HL-60 (cell line): ENCODE measurements around the gene KRTAP10-11.

Experiments
- DNase-seq, 2 experiments: peaks; one replicate each; pipeline ENCODE4 v3.0.0-alpha.2; 2010 to 2020; ENCODE audit warnings: low read depth in 1 of 2, low spot score in 1 of 2
- H3K27ac ChIP-seq: fragments of 250-450 bp; sonication (Bioruptor Pico); replicated peaks from 2 replicates; pipeline ENCODE4 v1.5.1; 2020; ENCODE audit warnings: mild to moderate bottlenecking, moderate library complexity
- H3K27me3 ChIP-seq: fragments of 250-450 bp; sonication (Bioruptor Pico); 2 replicates; pipeline ENCODE4 v1.5.1; 2021; ENCODE audit warnings: mild to moderate bottlenecking, moderate library complexity; ENCODE audit not compliant: insufficient read depth, poor library complexity, severe bottlenecking
- H3K4me3 ChIP-seq: replicated peaks from 2 replicates; pipeline ENCODE4 v1.5.1; 2011; ENCODE audit warnings: mild to moderate bottlenecking, control low read depth, low read length; ENCODE audit not compliant: insufficient read depth
- CTCF ChIP-seq: IDR thresholded peaks from one replicate; pipeline ENCODE4 v1.5.1; 2011; ENCODE audit warnings: low read length, control low read depth, inconsistent platforms; ENCODE audit not compliant: insufficient read depth
- GABPA ChIP-seq: IDR thresholded peaks from 2 replicates; pipeline ENCODE4 v1.6.1; 2012; ENCODE audit warnings: low read depth
- POLR2AphosphoS5 ChIP-seq: IDR thresholded peaks from 2 replicates; pipeline ENCODE4 v1.6.1; 2012; ENCODE audit warnings: low read depth
- REST ChIP-seq: IDR thresholded peaks from 2 replicates; pipeline ENCODE4 v1.6.1; 2012; ENCODE audit warnings: low read depth; ENCODE audit not compliant: insufficient replicate concordance
- SPI1 ChIP-seq: IDR thresholded peaks from 2 replicates; pipeline ENCODE4 v1.6.1; 2012; ENCODE audit warnings: low read depth, mild to moderate bottlenecking, borderline replicate concordance

The KRTAP10-11 gene

GRCh38 chr21:44667612-44668011 lies 21.4 kb downstream of the KRTAP10-11 start:
- no peaks in the 10 kb centered on the region for H3K27me3 ChIP-seq
- no peak for DNase-seq
- TF ChIP-seq CTCF (no peak), GABPA (no peak)
- H3K4me3 ChIP-seq = no peak overlapping the region
- H3K27ac ChIP-seq = no peak overlapping the region

DNA sequence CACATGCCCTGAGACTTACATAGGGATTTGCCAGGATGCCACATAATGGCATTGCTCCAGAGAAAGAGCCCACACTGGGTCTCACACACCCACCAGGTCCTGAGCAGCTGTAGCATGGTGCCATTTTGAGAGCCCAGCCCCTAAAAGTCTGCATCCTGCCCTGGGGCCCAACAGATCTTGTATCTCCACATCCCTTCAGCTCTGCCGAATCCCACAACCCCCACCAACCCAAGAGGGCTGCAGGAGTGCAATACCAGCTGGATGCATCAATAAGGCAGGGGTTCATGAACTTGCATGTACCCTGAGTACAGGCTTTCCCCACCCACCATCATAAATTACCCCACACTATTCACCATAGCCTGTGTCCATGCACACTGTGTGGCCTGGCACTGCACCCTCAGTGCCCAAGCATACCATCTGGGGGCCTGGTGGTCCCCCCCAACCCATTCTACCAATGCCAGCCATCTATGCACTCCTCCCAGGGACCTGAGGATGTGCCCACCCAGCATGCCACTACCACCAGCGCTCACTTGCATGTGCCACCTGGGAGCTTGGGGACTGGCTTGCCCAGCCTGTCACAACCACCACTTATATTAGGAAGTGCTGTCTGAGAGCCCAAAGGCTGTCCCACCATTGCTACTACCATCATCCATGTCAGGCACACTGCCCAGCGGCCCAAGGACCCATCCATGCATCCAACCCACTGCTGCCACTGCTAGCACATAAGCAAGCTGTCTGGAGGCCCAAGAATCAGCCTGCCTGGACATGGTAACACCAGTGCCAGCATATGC lies 24.6 kb downstream of the KRTAP10-11 start:
- no peak overlapping the region for H3K27ac ChIP-seq

DNA sequence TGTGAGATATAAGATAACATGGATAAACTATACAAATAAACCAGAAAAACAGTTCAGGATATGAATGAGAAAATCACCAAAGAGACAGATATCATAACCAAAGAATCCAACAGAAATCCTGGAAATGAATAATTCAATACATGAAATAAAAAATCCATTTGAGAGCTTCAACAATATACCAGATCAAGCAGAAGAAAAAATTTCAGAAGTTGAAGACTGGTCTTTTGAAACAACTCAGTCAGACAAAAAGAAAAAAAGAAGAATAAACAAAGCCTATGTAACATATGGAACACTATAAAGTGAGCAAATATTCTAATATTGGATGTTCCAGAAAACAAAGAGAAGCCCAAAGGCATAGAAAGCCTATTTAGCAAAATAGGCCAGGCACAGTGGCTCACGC lies 25.7 kb downstream of the KRTAP10-11 start:
- Histone ChIP-seq H3K27ac (no peak overlapping the region), H3K4me3 (no peak overlapping the region), H3K27me3 (peaks cover 2% of the 10 kb centered on the region)
- no peak for DNase-seq
- TF ChIP-seq CTCF = no peak
- TF ChIP-seq GABPA = no peak
- no peak for TF ChIP-seq POLR2AphosphoS5
- no peak for TF ChIP-seq REST
- no peak for TF ChIP-seq SPI1

More for the DNA sequence above, 24.6 kb downstream of the KRTAP10-11 start:
- Histone ChIP-seq H3K4me3 (no peak overlapping the region), H3K27me3 (peaks cover 2% of the 10 kb centered on the region)
- no peak for DNase-seq
- TF ChIP-seq REST = no peak
- no peak for TF ChIP-seq GABPA
- no peak for TF ChIP-seq SPI1
- TF ChIP-seq CTCF = no peak

DNA sequence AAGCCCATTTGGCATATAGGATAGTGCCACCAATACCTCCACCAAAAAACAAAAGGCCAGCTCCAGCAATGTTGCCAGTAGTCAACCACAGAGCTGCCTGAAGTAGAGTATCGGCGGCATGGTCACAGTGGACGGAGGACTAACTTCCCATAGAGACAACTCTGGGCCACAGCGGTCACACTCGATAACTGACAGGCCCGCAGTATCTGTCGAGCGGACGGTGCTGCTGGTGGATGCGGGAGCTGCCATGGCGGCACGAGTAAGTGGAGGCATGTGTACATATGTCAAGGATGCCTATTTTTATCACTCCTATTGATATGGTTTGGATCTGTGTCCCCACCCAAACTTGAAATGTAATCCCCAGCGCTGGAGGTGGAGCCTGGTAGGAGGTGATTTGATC lies 31.7 kb downstream of the KRTAP10-11 start:
- no peak overlapping the region for H3K4me3 ChIP-seq
- TF ChIP-seq GABPA (no peak), CTCF (no peak), POLR2AphosphoS5 (no peak), REST (no peak), SPI1 (no peak)
- H3K27ac ChIP-seq = no peak overlapping the region
- no peak for DNase-seq
- H3K27me3 ChIP-seq = peaks cover 8% of the 10 kb centered on the region
